K562 (cell line): Measurements from ENCODE around the gene NUDT22. TPM values are rescaled to one million over a fixed set of nuclear protein-coding genes. Genes with fewer than 3 reads are reported as not detected.

Source experiments
- ARID4B ChIP-seq: sonication (generic); formaldehyde crosslinking; IDR thresholded peaks from 2 replicates; pipeline ENCODE4 v1.8.0; 2022; ENCODE audit warnings: mild to moderate bottlenecking, missing genetic modification reagents
- CREB1 ChIP-seq, 2 experiments: sonication (generic) in 1 of 2; formaldehyde crosslinking in 1 of 2; IDR thresholded peaks; 2 replicates each; pipeline versions ENCODE4 v1.6.1 to v1.8.0; 2012 to 2022; ENCODE audit warnings: inconsistent platforms in 1 of 2, mild to moderate bottlenecking in 1 of 2, missing genetic modification reagents in 1 of 2, moderate library complexity in 1 of 2
- ERF ChIP-seq: fragments of 450-650 bp; formaldehyde crosslinking; IDR thresholded peaks from 2 replicates; pipeline ENCODE4 v1.4.0; 2020; ENCODE audit warnings: mild to moderate bottlenecking, mixed read lengths
- MAFG ChIP-seq: fragments of 450-650 bp; conservative IDR thresholded peaks from 2 replicates; pipeline ENCODE4 v1.6.1; 2016; ENCODE audit warnings: missing genetic modification characterization, missing compliant biosample characterization
- NR2C1 ChIP-seq, 2 experiments: fragments of 450-650 bp; IDR thresholded peaks; 2 replicates each; pipeline ENCODE4 v1.6.1; 2017; ENCODE audit warnings: mild to moderate bottlenecking in 2 of 2, antibody characterized with exemption in 1 of 2, inconsistent platforms in 1 of 2, missing compliant biosample characterization in 1 of 2, missing genetic modification characterization in 1 of 2
- POLR3G ChIP-seq: IDR thresholded peaks from 2 replicates; pipeline ENCODE4 v1.6.1; 2011; ENCODE audit not compliant: insufficient read length, insufficient replicate concordance; ENCODE audit errors: extremely low read depth
- PTBP1 ChIP-seq: fragments of 200-400 bp; formaldehyde crosslinking; IDR thresholded peaks from 2 replicates; pipeline ENCODE4 v1.6.1; 2017; ENCODE audit warnings: low read depth, low read length
- SOX6 ChIP-seq: fragments of 450-650 bp; IDR thresholded peaks from 2 replicates; pipeline ENCODE4 v1.6.1; 2014; ENCODE audit warnings: mild to moderate bottlenecking
- TBP ChIP-seq: optimal IDR thresholded peaks from 2 replicates; pipeline ENCODE3; 2011; ENCODE audit warnings: low read depth, low read length, improper control_type of control experiment
- TEAD2 ChIP-seq: fragments of 450-650 bp; IDR thresholded peaks from 2 replicates; pipeline ENCODE4 v1.6.1; 2016; ENCODE audit warnings: missing genetic modification characterization, control low read depth, missing compliant biosample characterization
- U2AF1 ChIP-seq: fragments of 200-400 bp; formaldehyde crosslinking; optimal IDR thresholded peaks from 2 replicates; pipeline ENCODE3; 2017; ENCODE audit warnings: mild to moderate bottlenecking, low read depth, low read length, moderate library complexity
- ZNF24 ChIP-seq: fragments of 450-650 bp; IDR thresholded peaks from 2 replicates; pipeline ENCODE4 v1.6.1; 2016
- ZNF395 ChIP-seq: fragments of 200-800 bp; sonication (Bioruptor generic); IDR thresholded peaks from 2 replicates; pipeline ENCODE4 v1.6.1; 2017; ENCODE audit warnings: missing genetic modification characterization, missing compliant biosample characterization
- ZNF445 ChIP-seq: fragments of 250-450 bp; sonication (Bioruptor Pico); IDR thresholded peaks from 2 replicates; pipeline ENCODE4 v1.4.0; 2020; ENCODE audit warnings: low read depth, mild to moderate bottlenecking, moderate library complexity
- ZNF584 ChIP-seq: fragments of 200-800 bp; sonication (Bioruptor generic); IDR thresholded peaks from 2 replicates; pipeline ENCODE4 v1.6.1; 2016; ENCODE audit warnings: low read depth, mild to moderate bottlenecking, missing genetic modification characterization, missing compliant biosample characterization
- ZNF77 ChIP-seq: fragments of 250-450 bp; sonication (Bioruptor Pico); IDR thresholded peaks from 2 replicates; pipeline ENCODE4 v1.5.0; 2020
- ZSCAN32 ChIP-seq: fragments of 450-650 bp; formaldehyde crosslinking; IDR thresholded peaks from 2 replicates; pipeline ENCODE4 v1.4.0; 2020; ENCODE audit warnings: mild to moderate bottlenecking, moderate library complexity
- polyA plus RNA-seq, 8 experiments: library from polyadenylated mRNA; depleted of rRNA in 4 of 8; stranded (reverse) in 5 of 8; unstranded in 3 of 8; fragments of >200 nt; fragmentation: Nextera tagmentation in 2 of 8; fragmentation: Illumina TruSeq in 1 of 8; extraction: Ambion mirVana in 2 of 8; extraction: Trizol in 1 of 8; gene quantifications; 2 replicates each; pipeline versions ENCODE4 v1.2.1 to v1.2.3, GENCODE V29; 2011 to 2014; ENCODE audit warnings: inconsistent platforms in 1 of 8, missing spikeins in 1 of 8
- total RNA-seq, 7 experiments: library from RNA; depleted of rRNA in 6 of 7; stranded (reverse); fragments of >200 nt in 6 of 7; fragmentation: Illumina TruSeq in 2 of 7; extraction: Trizol in 2 of 7; gene quantifications; 2 replicates each; pipeline versions ENCODE4 v1.2.1 to v1.2.3, GENCODE V29; 2011 to 2021; ENCODE audit warnings: low replicate concordance in 1 of 7
- TF ChIP-seq, protein P1 (sequence below): fragments of 450-650 bp; IDR thresholded peaks from 2 replicates; pipeline ENCODE4 v1.6.1; 2016; ENCODE audit warnings: mild to moderate bottlenecking

NUDT22 gene
- total and polyA plus RNA-seq, 9 of the 15 experiments (the other 6 are each of a cell fraction or from before 2014, with no cell fraction given) = 6.3 to 92.6 (median 37.4) TPM

- TF ChIP-seq ZNF77 (CRISPR knock-in tag) (no peak), SOX6 (0 out of 2 replicates have a peak, but pooled peaks have one; percentile 38), POLR3G (no peak), NR2C1 (IDR thresholded peaks at IDR 0.05) (0 out of 2 replicates have a peak, but pooled peaks have one; percentile 8), NR2C1 (tag; IDR thresholded peaks at IDR 0.05) (peak; percentile 7; the same call in 1 of the 2 replicates), ZNF395 (CRISPR knock-in tag) (peak; percentile 58), ZSCAN32 (CRISPR knock-in tag) (no peak), MAFG (tag) (no peak), CREB1 (IDR thresholded peaks at IDR 0.05) (0 out of 2 replicates have a peak, but pooled peaks have one; percentile 11), CREB1 (CRISPR knock-in tag; IDR thresholded peaks at IDR 0.05) (no peak; the same call in 1 of the 2 replicates), U2AF1 (no peak), PTBP1 (0 out of 2 replicates have a peak, but pooled peaks have one; percentile 29), TEAD2 (tag) (no peak), ARID4B (CRISPR knock-in tag) (no peak), TBP (peak; percentile 16), ZNF24 (0 out of 2 replicates have a peak, but pooled peaks have one; percentile 39), ZNF445 (CRISPR knock-in tag) (no peak), ZNF584 (CRISPR knock-in tag) (no peak), ERF (CRISPR knock-in tag) (peak; percentile 44; the same call in 1 of the 2 replicates)
- TF ChIP-seq, protein P1, sequence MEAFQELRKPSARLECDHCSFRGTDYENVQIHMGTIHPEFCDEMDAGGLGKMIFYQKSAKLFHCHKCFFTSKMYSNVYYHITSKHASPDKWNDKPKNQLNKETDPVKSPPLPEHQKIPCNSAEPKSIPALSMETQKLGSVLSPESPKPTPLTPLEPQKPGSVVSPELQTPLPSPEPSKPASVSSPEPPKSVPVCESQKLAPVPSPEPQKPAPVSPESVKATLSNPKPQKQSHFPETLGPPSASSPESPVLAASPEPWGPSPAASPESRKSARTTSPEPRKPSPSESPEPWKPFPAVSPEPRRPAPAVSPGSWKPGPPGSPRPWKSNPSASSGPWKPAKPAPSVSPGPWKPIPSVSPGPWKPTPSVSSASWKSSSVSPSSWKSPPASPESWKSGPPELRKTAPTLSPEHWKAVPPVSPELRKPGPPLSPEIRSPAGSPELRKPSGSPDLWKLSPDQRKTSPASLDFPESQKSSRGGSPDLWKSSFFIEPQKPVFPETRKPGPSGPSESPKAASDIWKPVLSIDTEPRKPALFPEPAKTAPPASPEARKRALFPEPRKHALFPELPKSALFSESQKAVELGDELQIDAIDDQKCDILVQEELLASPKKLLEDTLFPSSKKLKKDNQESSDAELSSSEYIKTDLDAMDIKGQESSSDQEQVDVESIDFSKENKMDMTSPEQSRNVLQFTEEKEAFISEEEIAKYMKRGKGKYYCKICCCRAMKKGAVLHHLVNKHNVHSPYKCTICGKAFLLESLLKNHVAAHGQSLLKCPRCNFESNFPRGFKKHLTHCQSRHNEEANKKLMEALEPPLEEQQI = no peak
Measured at GRCh38 chr11:64245797-64246620, 19.9 kb downstream of the NUDT22 start (continued).
